ENCODE results near the gene ATXN7L1.

- TF ChIP-seq CTCF (IDR thresholded peaks at IDR 0.05) (no peak), POLR2A (IDR thresholded peaks at IDR 0.05) (no peak)
Observed at GRCh38 chr7:105580022-105580740, 296.2 kb downstream of the ATXN7L1 start.
